Panc1 (cell line): ENCODE results near the gene SRSF7. TPM values are rescaled to one million over a fixed set of nuclear protein-coding genes. Genes with fewer than 3 reads are reported as not detected.

Experiments
- ATAC-seq: fragments of 200-7000 bp; cut with Tn5 transposase; 2 replicates; pipeline ENCODE4 v1.9.1; 2020; ENCODE audit warnings: mild to moderate bottlenecking, moderate library complexity
- BruUV-seq: library from RNA; stranded (reverse); fragments of 400-500 nt; replicated peaks from 2 replicates; lab custom pipeline; 2021; lab: Mats Ljungman, UMichigan
- CTCF ChIA-PET: fragments of 300-600 bp; sonication (Branson Sonifier 250); formaldehyde crosslinking; loops from one replicate; lab custom pipeline; 2022; ENCODE audit warnings: antibody characterized with exemption; lab: Charles Lee
- POLR2A ChIA-PET: fragments of 300-600 bp; sonication (Branson Sonifier 250); formaldehyde crosslinking; loops from one replicate; lab custom pipeline; 2022; ENCODE audit warnings: antibody characterized with exemption; lab: Charles Lee
- DNase-seq: peaks from one replicate; pipeline ENCODE4 v3.0.0-alpha.2; 2010; ENCODE audit warnings: low read depth, low spot score
- H3K27ac ChIP-seq: 2 replicates; pipeline ENCODE4 v1.5.1; 2011; ENCODE audit warnings: mild to moderate bottlenecking, low read length, inconsistent platforms
- H3K27me3 ChIP-seq: fragments of 200-500 bp; sonication (Bioruptor generic); 2 replicates; pipeline ENCODE4 v1.6.0; 2014; ENCODE audit warnings: low read length, inconsistent platforms; ENCODE audit not compliant: control insufficient read depth, insufficient read depth
- H3K36me3 ChIP-seq: fragments of 200-500 bp; sonication (Bioruptor generic); 2 replicates; pipeline ENCODE4 v1.5.1; 2014; ENCODE audit warnings: inconsistent platforms, mild to moderate bottlenecking, low read length, moderate library complexity; ENCODE audit not compliant: control insufficient read depth, insufficient read depth
- H3K4me1 ChIP-seq: 2 replicates; pipeline ENCODE4 v1.5.1; 2011; ENCODE audit warnings: inconsistent platforms, mild to moderate bottlenecking, low read length, moderate library complexity; ENCODE audit not compliant: control insufficient read depth, insufficient read depth
- H3K4me3 ChIP-seq, 2 experiments: 2 replicates each; pipeline ENCODE4 v1.5.1; 2011 to 2012; ENCODE audit warnings: low read depth in 2 of 2, low read length in 2 of 2, mild to moderate bottlenecking in 2 of 2, inconsistent platforms in 1 of 2, moderate library complexity in 1 of 2
- H3K9me3 ChIP-seq: fragments of 200-500 bp; sonication (Bioruptor generic); 2 replicates; pipeline ENCODE4 v1.5.1; 2014; ENCODE audit warnings: low read depth, mild to moderate bottlenecking, inconsistent platforms, low read length, moderate library complexity; ENCODE audit not compliant: control insufficient read depth, insufficient read depth
- POLR2AphosphoS5 ChIP-seq: IDR thresholded peaks from 2 replicates; pipeline ENCODE4 v1.6.1; 2012; ENCODE audit warnings: mild to moderate bottlenecking, low read depth, low read length, moderate library complexity
- REST ChIP-seq, 2 experiments: IDR thresholded peaks; 2 replicates each; pipeline ENCODE4 v1.6.1; 2011 to 2012; ENCODE audit warnings: low read depth in 2 of 2, control low read depth in 1 of 2, low read length in 1 of 2, mild to moderate bottlenecking in 1 of 2, moderate library complexity in 1 of 2; ENCODE audit not compliant: insufficient read depth in 1 of 2
- SIN3A ChIP-seq: IDR thresholded peaks from 2 replicates; pipeline ENCODE4 v1.6.1; 2012; ENCODE audit warnings: low read depth, mild to moderate bottlenecking, low read length, moderate library complexity, borderline replicate concordance; ENCODE audit not compliant: insufficient read depth
- TCF7L2 ChIP-seq: IDR thresholded peaks from 2 replicates; pipeline ENCODE4 v1.6.1; 2011; ENCODE audit warnings: mild to moderate bottlenecking, low read depth, low read length, inconsistent platforms
- in situ Hi-C: cut with HindIII; loops from 2 replicates; pipeline ENCODE4 v1.10.0; 2016; ENCODE audit warnings: low sequenced_read_pairs, low pct_unique_long_range_greater_than_20kb
- intact Hi-C: fragments of 100-400 bp; cut with micrococcal nuclease; formaldehyde crosslinking; loops from one replicate; pipeline ENCODE4 v1.10.0; 2022; ENCODE audit not compliant: unreplicated experiment
- total RNA-seq: library from RNA; stranded (reverse); gene quantifications from one replicate; pipeline ENCODE4 v1.2.1, GENCODE V29; 2021; ENCODE audit not compliant: unreplicated experiment
- TF ChIP-seq, protein P1 (sequence below): fragments of 450-650 bp; IDR thresholded peaks from 2 replicates; pipeline ENCODE4 v1.5.1; 2017; ENCODE audit warnings: mild to moderate bottlenecking

SRSF7 gene
- total RNA-seq, 1 experiment from 2014 or later, result 220 TPM

GRCh38 chr2:38702413-38702812, 48.7 kb downstream of the SRSF7 start:
- CTCF ChIA-PET, result no interaction called here
- intact Hi-C loops, result no loop called here
- TF ChIP-seq REST (IDR thresholded peaks at IDR 0.05; ENCODE audit: insufficient read depth in 1 of 2, low read depth in 2 of 2, low read length in 1 of 2) (no peak), TCF7L2 (no peak), SIN3A (no peak), POLR2AphosphoS5 (no peak)
- TF ChIP-seq, protein P1, sequence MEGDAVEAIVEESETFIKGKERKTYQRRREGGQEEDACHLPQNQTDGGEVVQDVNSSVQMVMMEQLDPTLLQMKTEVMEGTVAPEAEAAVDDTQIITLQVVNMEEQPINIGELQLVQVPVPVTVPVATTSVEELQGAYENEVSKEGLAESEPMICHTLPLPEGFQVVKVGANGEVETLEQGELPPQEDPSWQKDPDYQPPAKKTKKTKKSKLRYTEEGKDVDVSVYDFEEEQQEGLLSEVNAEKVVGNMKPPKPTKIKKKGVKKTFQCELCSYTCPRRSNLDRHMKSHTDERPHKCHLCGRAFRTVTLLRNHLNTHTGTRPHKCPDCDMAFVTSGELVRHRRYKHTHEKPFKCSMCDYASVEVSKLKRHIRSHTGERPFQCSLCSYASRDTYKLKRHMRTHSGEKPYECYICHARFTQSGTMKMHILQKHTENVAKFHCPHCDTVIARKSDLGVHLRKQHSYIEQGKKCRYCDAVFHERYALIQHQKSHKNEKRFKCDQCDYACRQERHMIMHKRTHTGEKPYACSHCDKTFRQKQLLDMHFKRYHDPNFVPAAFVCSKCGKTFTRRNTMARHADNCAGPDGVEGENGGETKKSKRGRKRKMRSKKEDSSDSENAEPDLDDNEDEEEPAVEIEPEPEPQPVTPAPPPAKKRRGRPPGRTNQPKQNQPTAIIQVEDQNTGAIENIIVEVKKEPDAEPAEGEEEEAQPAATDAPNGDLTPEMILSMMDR, result no peak
- no TSS peak for BruUV-seq
- H3K4me1 ChIP-seq, result peaks cover 33% of the 10 kb centered on the region
- POLR2A ChIA-PET, result no interaction called here
- H3K27me3 ChIP-seq, result no peaks in the 10 kb centered on the region
- no peak for DNase-seq
- ATAC-seq, result no peak
- no peaks in the 10 kb centered on the region for H3K9me3 ChIP-seq
- H3K36me3 ChIP-seq, result no peaks in the 10 kb centered on the region
- H3K4me3 ChIP-seq, result no peak overlapping the region
- H3K27ac ChIP-seq, result peak overlapping the region; percentile 72
- in situ Hi-C loops, result no loop called here

DNA sequence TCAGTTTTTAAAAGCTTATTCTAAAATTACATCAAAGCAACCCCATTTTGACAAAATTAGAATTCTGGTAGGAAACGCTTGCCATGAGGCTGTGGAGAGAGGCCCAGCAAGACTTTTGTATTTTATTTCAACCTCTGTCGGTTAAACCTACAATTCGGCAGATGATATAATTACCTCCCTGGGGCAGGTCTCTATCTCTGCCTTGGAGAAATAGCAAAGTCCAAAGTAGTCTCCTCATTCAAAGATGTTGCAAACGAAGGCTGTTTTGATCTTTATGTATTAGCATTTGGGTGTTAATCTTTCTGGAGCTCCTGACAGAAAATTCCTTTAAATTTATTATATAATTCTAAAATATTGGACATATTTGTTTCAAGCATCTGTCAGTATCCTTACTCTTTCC, 49.6 kb downstream of the SRSF7 start:
- no peak overlapping the region for H3K4me3 ChIP-seq
- DNase-seq, result no peak
- intact Hi-C loops, result no loop called here
- POLR2A ChIA-PET, result no interaction called here
- in situ Hi-C loops, result no loop called here
- no peaks in the 10 kb centered on the region for H3K9me3 ChIP-seq
- TF ChIP-seq, protein P1, result no peak
- TF ChIP-seq POLR2AphosphoS5 (no peak), TCF7L2 (no peak), SIN3A (no peak), REST (IDR thresholded peaks at IDR 0.05; ENCODE audit: insufficient read depth in 1 of 2, low read depth in 2 of 2, low read length in 1 of 2) (no peak)
- CTCF ChIA-PET, result no interaction called here
- no peaks in the 10 kb centered on the region for H3K27me3 ChIP-seq
- no TSS peak for BruUV-seq
- no peak for ATAC-seq
- H3K27ac ChIP-seq, result peak overlapping the region; percentile 37; the same call in 1 of the 2 replicates
- H3K36me3 ChIP-seq, result no peaks in the 10 kb centered on the region
- H3K4me1 ChIP-seq, result peaks cover 37% of the 10 kb centered on the region
